ENCODE results near the gene EPS8L2. TPM values are rescaled to one million over a fixed set of nuclear protein-coding genes. Genes with fewer than 3 reads are reported as not detected.

Gene EPS8L2
- total and polyA plus RNA-seq, 2 of the 13 experiments (the other 11 are each of a cell fraction or from before 2014, with no cell fraction given), result 89.3 to 416 TPM

DNA sequence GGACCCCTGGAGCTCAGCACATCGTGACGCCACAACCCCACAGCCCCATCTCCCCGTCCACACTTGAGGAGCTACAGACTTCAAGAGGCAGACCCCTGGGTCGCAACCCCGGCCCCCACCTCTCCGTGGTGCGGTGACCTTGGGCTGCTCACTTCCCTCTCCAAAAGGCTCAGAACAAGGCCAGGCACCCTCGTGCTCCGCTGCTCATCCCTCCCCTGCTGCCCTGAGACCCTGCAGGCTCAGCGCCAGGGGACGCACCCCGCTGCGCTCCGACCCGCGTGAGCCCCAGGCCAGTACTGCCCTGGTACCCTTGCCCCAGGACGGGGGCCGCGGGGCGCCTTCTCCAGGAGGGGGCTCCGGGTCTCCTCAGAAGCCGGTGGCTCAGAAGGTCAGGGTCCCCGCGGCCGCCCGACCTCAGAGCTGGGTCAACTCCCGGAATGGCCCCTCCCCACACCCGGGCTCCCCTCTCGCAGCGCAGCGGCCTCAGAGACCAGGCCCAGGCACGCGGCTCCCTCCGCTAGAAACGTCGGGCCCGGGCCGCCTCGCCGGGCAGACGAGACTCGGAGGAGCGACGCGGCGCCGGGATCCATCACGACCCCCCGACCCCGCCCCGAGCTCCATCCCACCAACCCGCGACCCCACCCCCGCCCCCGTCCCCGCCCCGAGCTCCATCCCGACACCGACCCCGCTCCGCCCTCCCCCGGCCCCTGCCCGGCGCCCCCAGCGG lies 70.7 kb downstream of the EPS8L2 start (continued):
- TF ChIP-seq TAF1 (CRISPR knock-in tag; IDR thresholded peaks at IDR 0.05) (peak; percentile 12; the same call in 1 of the 2 replicates), ZNF878 (CRISPR knock-in tag; IDR thresholded peaks at IDR 0.05) (0 out of 2 replicates have a peak, but pooled peaks have one; percentile 27), ZNF343 (CRISPR knock-in tag; IDR thresholded peaks at IDR 0.05) (no peak), PAX8 (CRISPR knock-in tag; IDR thresholded peaks at IDR 0.05; ENCODE audit: borderline replicate concordance) (no peak), HMG20B (CRISPR knock-in tag; conservative IDR thresholded peaks at IDR 0.05) (no peak), HHEX (CRISPR knock-in tag; IDR thresholded peaks at IDR 0.05) (no peak), ZSCAN31 (CRISPR knock-in tag; IDR thresholded peaks at IDR 0.05; ENCODE audit: low read depth) (no peak), ZNF350 (CRISPR knock-in tag; IDR thresholded peaks at IDR 0.05; ENCODE audit: borderline replicate concordance, low read depth) (no peak), MAFK (conservative IDR thresholded peaks at IDR 0.05 in 1 of 2, IDR thresholded peaks at IDR 0.05 in 1 of 2; ENCODE audit: low read length in 2 of 2) (no peak), XRCC5 (optimal IDR thresholded peaks at IDR 0.05; ENCODE audit: low read length) (no peak), ATRX (CRISPR knock-in tag; IDR thresholded peaks at IDR 0.05; ENCODE audit: borderline replicate concordance) (no peak), ZNF672 (CRISPR knock-in tag; IDR thresholded peaks at IDR 0.05) (no peak), ZNF883 (CRISPR knock-in tag; IDR thresholded peaks at IDR 0.05; ENCODE audit: not compliant biosample characterization) (peak; percentile 50), ZNF234 (CRISPR knock-in tag; conservative IDR thresholded peaks at IDR 0.05) (no peak), ZNF614 (CRISPR knock-in tag; IDR thresholded peaks at IDR 0.05; ENCODE audit: borderline replicate concordance) (no peak), ZSCAN12 (CRISPR knock-in tag; IDR thresholded peaks at IDR 0.05) (no peak), ZNF772 (CRISPR knock-in tag; IDR thresholded peaks at IDR 0.05) (no peak), NFKB2 (CRISPR knock-in tag; IDR thresholded peaks at IDR 0.05; ENCODE audit: borderline replicate concordance) (peak; percentile 64; the same call in 1 of the 2 replicates), IKZF4 (CRISPR knock-in tag; IDR thresholded peaks at IDR 0.05; ENCODE audit: borderline replicate concordance, low read depth, not compliant biosample characterization) (no peak), SIN3B (IDR thresholded peaks at IDR 0.05; ENCODE audit: low read length) (no peak), SOX6 (IDR thresholded peaks at IDR 0.05) (no peak), SOX6 (CRISPR knock-in tag; IDR thresholded peaks at IDR 0.05) (no peak), ZNF660 (CRISPR knock-in tag; IDR thresholded peaks at IDR 0.05; ENCODE audit: borderline replicate concordance, low read depth) (no peak), MAFF (IDR thresholded peaks at IDR 0.05; ENCODE audit: low read depth, low read length) (no peak), NRL (CRISPR knock-in tag; IDR thresholded peaks at IDR 0.05; ENCODE audit: borderline replicate concordance) (0 out of 2 replicates have a peak, but pooled peaks have one; percentile 39), ARNT2 (CRISPR knock-in tag; IDR thresholded peaks at IDR 0.05; ENCODE audit: low read depth) (no peak), ATAD3A (CRISPR knock-in tag; IDR thresholded peaks at IDR 0.05) (no peak), ZNF136 (CRISPR knock-in tag; IDR thresholded peaks at IDR 0.05; ENCODE audit: low read depth) (no peak), SUZ12 (IDR thresholded peaks at IDR 0.05; ENCODE audit: low read depth, low read length) (no peak), ZSCAN29 (CRISPR knock-in tag; conservative IDR thresholded peaks at IDR 0.05) (no peak), PHF21A (CRISPR knock-in tag; IDR thresholded peaks at IDR 0.05) (0 out of 2 replicates have a peak, but pooled peaks have one; percentile 15)
- TF ChIP-seq, protein P1, sequence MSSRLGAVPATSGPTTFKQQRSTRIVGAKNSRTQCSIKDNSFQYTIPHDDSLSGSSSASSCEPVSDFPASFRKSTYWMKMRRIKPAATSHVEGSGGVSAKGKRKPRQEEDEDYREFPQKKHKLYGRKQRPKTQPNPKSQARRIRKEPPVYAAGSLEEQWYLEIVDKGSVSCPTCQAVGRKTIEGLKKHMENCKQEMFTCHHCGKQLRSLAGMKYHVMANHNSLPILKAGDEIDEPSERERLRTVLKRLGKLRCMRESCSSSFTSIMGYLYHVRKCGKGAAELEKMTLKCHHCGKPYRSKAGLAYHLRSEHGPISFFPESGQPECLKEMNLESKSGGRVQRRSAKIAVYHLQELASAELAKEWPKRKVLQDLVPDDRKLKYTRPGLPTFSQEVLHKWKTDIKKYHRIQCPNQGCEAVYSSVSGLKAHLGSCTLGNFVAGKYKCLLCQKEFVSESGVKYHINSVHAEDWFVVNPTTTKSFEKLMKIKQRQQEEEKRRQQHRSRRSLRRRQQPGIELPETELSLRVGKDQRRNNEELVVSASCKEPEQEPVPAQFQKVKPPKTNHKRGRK (CRISPR knock-in tag; IDR thresholded peaks at IDR 0.05), result no peak

Data from HepG2 (cell line).